ENCODE data around the gene RCAN3. TPM values are rescaled to one million over a fixed set of nuclear protein-coding genes. Genes with fewer than 3 reads are reported as not detected.

RCAN3 gene
- total RNA-seq, 4 donors from 2014 or later: 5.3 to 14.0 (median 9.3) TPM

DNA sequence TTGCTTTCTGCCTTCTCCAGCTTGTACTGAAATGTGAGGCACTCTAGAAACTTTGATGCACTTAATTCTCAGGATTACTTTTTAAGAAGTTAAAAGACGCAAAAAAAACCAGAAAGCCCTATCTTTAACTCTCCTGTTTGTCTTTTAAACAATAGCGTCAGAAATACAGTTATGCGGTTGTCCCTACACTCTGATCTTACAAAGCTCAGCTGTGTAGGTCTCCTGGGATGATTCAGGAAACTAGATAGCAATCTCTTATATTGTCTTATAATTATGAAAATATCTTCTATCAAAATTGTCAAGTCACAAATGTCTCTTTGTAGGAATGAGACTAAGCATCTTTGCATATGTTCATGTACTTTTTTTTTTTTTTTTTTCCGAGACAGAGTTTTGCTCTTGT, 26.9 kb upstream of the RCAN3 start:
- H3K9me3 ChIP-seq: no peaks in the 10 kb centered on the region
- no peak for DNase-seq (ENCODE audit: extremely low spot score)
- H3K36me3 ChIP-seq: no peaks in the 10 kb centered on the region
- no peak overlapping the region for H3K4me3 ChIP-seq
- intact Hi-C loops (cut with DNase I): no loop called here
- TF ChIP-seq POLR2AphosphoS5 (IDR thresholded peaks at IDR 0.05) (no peak), EP300 (IDR thresholded peaks at IDR 0.05) (no peak), POLR2A (IDR thresholded peaks at IDR 0.05; ENCODE audit: low read depth) (no peak)
- TF ChIP-seq, protein P1, sequence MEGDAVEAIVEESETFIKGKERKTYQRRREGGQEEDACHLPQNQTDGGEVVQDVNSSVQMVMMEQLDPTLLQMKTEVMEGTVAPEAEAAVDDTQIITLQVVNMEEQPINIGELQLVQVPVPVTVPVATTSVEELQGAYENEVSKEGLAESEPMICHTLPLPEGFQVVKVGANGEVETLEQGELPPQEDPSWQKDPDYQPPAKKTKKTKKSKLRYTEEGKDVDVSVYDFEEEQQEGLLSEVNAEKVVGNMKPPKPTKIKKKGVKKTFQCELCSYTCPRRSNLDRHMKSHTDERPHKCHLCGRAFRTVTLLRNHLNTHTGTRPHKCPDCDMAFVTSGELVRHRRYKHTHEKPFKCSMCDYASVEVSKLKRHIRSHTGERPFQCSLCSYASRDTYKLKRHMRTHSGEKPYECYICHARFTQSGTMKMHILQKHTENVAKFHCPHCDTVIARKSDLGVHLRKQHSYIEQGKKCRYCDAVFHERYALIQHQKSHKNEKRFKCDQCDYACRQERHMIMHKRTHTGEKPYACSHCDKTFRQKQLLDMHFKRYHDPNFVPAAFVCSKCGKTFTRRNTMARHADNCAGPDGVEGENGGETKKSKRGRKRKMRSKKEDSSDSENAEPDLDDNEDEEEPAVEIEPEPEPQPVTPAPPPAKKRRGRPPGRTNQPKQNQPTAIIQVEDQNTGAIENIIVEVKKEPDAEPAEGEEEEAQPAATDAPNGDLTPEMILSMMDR (IDR thresholded peaks at IDR 0.05): no peak
- no peak overlapping the region for H3K27ac ChIP-seq (replicated peaks in 1 of 4)
- WGBS: 76% methylated on average over 4 of the region's 4 CpGs
- H3K27me3 ChIP-seq: no peaks in the 10 kb centered on the region
- no peaks in the 10 kb centered on the region for H3K4me1 ChIP-seq

GRCh38 chr1:24476571-24476970, 26.1 kb upstream of the RCAN3 start:
- Histone ChIP-seq H3K27ac (replicated peaks in 1 of 4) (no peak overlapping the region), H3K27me3 (no peaks in the 10 kb centered on the region), H3K36me3 (no peaks in the 10 kb centered on the region), H3K4me3 (no peak overlapping the region), H3K4me1 (no peaks in the 10 kb centered on the region), H3K9me3 (no peaks in the 10 kb centered on the region)
- intact Hi-C loops (cut with DNase I): no loop called here
- DNase-seq (ENCODE audit: extremely low spot score): no peak
- TF ChIP-seq EP300 (IDR thresholded peaks at IDR 0.05) (no peak), POLR2AphosphoS5 (IDR thresholded peaks at IDR 0.05) (no peak), POLR2A (IDR thresholded peaks at IDR 0.05; ENCODE audit: low read depth) (no peak)
- TF ChIP-seq, protein P1 (IDR thresholded peaks at IDR 0.05): no peak
- WGBS: 60% methylated on average over 2 of the region's 2 CpGs

GRCh38 chr1:24477309-24477708, 25.3 kb upstream of the RCAN3 start:
- WGBS: 79% methylated on average over 4 of the region's 4 CpGs
- no peak overlapping the region for H3K27ac ChIP-seq (replicated peaks in 1 of 4)
- H3K9me3 ChIP-seq: no peaks in the 10 kb centered on the region
- no peaks in the 10 kb centered on the region for H3K4me1 ChIP-seq
- intact Hi-C loops (cut with DNase I): no loop called here
- no peak for DNase-seq (ENCODE audit: extremely low spot score)
- no peaks in the 10 kb centered on the region for H3K27me3 ChIP-seq
- TF ChIP-seq, protein P1 (IDR thresholded peaks at IDR 0.05): no peak
- TF ChIP-seq POLR2AphosphoS5 (IDR thresholded peaks at IDR 0.05) (no peak), POLR2A (IDR thresholded peaks at IDR 0.05; ENCODE audit: low read depth) (no peak), EP300 (IDR thresholded peaks at IDR 0.05) (no peak)
- no peaks in the 10 kb centered on the region for H3K36me3 ChIP-seq
- H3K4me3 ChIP-seq: no peak overlapping the region

DNA sequence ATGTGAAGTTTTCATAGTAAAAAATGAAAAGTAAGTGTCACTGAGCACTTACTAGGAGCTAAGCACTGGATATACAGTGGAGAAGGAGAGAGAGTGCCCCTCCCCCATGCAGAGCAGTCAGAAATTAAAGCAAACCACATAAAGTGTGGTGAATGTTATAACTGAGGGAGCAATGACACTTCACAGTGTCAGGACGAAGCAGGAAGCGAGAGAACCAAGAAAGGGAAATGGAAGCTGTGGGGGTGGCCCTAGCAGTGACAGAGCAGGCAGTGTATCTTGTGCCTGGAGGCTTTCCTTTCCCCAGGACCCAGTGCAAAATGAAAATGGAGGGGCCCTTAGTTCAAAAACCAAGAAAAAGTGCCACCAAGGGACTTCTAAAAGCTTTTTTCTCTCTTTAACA, 21.5 kb upstream of the RCAN3 start:
- no peaks in the 10 kb centered on the region for H3K4me1 ChIP-seq
- H3K27ac ChIP-seq (replicated peaks in 1 of 4): no peak overlapping the region
- no peaks in the 10 kb centered on the region for H3K36me3 ChIP-seq
- no peaks in the 10 kb centered on the region for H3K9me3 ChIP-seq
- TF ChIP-seq POLR2AphosphoS5 (IDR thresholded peaks at IDR 0.05): no peak
- no peak for TF ChIP-seq POLR2A (IDR thresholded peaks at IDR 0.05; ENCODE audit: low read depth)
- TF ChIP-seq, protein P1 (IDR thresholded peaks at IDR 0.05): no peak
- no peak for TF ChIP-seq EP300 (IDR thresholded peaks at IDR 0.05)
- no peaks in the 10 kb centered on the region for H3K27me3 ChIP-seq
- intact Hi-C loops (cut with DNase I): no loop called here
- H3K4me3 ChIP-seq: no peak overlapping the region
- WGBS: 51% methylated on average over 2 of the region's 2 CpGs
- no peak for DNase-seq (ENCODE audit: extremely low spot score)

- H3K27me3 ChIP-seq: no peaks in the 10 kb centered on the region
- H3K4me3 ChIP-seq: no peak overlapping the region
- no peak for TF ChIP-seq EP300 (IDR thresholded peaks at IDR 0.05)
- TF ChIP-seq POLR2A (IDR thresholded peaks at IDR 0.05; ENCODE audit: low read depth): no peak
- no peak for TF ChIP-seq POLR2AphosphoS5 (IDR thresholded peaks at IDR 0.05)
- TF ChIP-seq, protein P1 (IDR thresholded peaks at IDR 0.05): no peak
- H3K9me3 ChIP-seq: no peaks in the 10 kb centered on the region
- WGBS: 87% methylated on average over 16 of the region's 16 CpGs
- H3K4me1 ChIP-seq: no peaks in the 10 kb centered on the region
- no peak for DNase-seq (ENCODE audit: extremely low spot score)
- no peaks in the 10 kb centered on the region for H3K36me3 ChIP-seq
- intact Hi-C loops (cut with DNase I): no loop called here
- H3K27ac ChIP-seq (replicated peaks in 1 of 4): no peak overlapping the region
Measured at GRCh38 chr1:24481843-24482610, 20.6 kb upstream of the RCAN3 start.

All from esophagus muscularis mucosa (tissue), 4 donors.